AG08396 (cell line): Measurements from ENCODE around the gene EXOC7.
"Not testable (repeated sequence)": the region's sequence is repeated elsewhere in the genome, so short reads cannot be mapped to it uniquely, and the experiment has no call there.

ENCODE experiments used
- DNase-seq: peaks from one replicate; pipeline ENCODE4 v3.0.0; 2012; ENCODE audit warnings: low spot score, mixed read lengths

Gene EXOC7

DNA sequence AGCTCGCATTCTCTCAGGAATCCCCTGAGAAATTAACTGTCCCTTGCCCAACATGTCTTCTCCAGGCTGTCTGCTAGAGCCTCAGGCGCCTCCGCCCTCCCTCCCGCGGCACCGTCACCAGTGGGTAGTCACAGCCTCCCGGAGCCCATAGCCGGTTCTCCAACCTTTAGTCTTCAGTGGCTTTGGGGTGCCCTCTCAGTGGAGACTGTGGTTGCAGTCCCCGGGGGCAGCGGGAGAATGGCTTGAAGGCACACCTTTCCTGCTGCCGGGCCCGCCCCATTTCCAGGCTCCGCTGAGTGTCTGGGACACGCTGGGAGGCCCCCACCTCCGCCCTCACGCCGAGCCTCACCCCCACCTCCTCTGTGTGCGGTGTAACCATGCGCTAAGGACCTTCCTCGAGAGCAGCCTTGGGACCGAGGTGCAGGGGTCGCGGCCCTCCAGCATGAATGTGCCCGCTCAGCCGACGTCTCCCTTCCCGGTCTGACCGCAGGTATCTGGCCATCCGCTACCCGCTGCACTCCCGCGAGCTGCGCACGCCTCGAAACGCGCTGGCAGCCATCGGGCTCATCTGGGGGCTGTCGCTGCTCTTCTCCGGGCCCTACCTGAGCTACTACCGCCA lies 27.3 kb downstream of the EXOC7 start:
- DNase-seq: no peak

DNA sequence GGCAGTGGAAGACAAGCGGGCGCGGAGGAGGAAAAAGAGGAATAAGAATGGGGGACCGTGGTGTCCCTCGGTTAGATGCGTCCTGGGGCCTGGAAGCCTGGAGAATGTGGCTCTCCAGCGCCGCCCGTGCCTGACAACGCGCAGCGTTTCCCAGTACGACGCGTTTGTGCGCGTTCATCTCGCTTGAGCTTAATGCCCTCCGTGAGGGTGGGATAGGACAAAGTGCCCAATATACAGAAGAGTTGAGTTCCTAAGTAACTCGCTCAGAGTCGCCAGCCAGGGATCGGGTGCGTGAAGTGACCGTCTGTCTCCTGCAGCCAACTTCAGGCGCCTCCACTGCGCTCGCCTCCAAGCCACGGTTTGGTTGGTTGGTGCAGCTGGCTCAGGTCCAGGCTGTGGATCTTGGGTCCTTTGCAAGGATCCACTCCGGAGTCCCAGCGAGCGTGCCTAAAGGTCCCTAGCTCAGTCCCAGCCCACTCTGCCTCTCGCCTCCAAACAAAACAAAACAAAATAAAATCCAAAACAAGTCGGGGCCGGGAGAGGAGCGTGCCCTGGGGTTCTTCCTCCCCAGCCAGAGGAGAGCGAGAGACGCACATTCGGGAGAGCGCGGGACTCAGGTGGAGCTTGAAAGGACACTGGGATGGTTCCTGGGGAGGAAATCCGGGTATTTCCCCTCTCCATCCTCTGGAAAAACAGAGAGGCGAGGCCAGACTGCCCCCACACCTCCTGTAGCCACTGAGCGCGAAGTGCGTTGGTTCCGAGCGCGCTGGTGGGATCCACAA lies 28.0 kb downstream of the EXOC7 start:
- DNase-seq: no peak

DNA sequence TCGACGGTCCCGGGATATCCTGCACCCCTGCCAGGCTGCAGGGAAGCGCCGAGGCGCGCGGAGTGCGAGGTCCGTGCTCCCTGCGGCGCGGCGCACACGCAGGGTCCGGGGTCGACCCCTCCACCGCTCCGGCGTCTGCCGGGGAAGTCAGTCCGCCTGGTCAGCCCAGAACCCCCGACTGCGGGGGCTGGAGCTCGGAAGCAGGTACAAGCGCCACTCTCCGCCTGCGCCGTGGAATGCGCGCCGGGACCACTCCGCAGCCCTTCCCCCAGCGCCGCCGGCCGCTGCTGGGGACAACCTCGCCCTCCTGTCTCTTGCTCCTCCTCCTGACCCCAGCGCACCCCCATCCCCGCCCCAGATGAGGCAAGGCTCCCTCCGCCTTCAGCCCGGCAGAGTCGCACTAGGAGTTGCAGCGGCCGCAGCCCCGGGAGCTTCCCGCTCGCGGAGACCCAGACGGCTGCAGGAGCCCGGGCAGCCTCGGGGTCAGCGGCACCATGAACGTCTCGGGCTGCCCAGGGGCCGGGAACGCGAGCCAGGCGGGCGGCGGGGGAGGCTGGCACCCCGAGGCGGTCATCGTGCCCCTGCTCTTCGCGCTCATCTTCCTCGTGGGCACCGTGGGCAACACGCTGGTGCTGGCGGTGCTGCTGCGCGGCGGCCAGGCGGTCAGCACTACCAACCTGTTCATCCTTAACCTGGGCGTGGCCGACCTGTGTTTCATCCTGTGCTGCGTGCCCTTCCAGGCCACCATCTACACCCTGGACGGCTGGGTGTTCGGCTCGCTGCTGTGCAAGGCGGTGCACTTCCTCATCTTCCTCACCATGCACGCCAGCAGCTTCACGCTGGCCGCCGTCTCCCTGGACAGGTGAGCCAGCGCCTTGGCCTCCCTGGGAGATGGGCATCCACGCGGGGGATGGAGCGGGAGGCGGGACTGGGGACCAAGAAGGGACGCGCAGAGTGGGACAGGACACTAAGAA lies 28.9 kb downstream of the EXOC7 start, which contains the start of gene GALR2:
Gene GALR2 (plus strand): TSS at position 392 of the 974 bp plus-strand sequence. CDS start 103 bp downstream, at position 495.
- DNase-seq: no peak

DNA sequence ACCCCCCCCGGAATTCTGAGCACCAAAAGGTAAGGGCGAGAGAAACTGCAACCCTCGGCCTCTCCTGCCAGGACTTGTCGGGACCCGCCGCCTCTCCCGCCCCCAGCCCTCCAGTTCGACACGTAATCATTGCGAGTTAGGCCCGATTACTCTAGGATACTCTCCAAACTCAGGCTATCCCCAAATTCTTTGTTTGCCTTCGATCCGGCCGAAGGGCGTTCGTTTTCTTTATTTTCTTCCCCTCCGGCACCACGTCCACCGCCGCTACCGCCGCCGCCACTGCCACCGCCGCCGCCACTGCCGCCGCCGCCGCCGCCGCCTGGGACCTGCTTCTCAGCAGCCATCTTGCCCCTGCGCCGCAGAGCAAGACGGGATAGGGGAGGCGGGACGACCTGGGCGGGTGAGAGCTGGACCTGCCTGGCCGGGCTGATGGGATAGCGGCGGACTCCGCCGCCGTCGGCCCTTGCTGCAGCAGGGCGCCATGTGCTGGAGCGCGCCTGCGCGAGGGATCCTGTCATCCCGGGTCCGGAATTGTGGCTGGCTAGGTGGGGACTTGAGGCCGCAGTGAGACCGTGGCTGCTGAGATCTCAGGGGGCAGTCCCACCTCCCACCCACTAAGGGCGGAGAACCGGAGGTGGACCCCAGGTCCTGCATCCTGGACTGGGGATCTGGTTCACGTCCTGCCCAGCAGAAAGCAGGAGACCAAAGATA lies 31.3 kb downstream of the EXOC7 start, which contains the start of gene SRP68:
Gene SRP68 (minus strand): TSS at position 370 of the 711 bp plus-strand sequence. CDS start 26 bp downstream, at position 344.
- DNase-seq: peak; percentile 99

DNA sequence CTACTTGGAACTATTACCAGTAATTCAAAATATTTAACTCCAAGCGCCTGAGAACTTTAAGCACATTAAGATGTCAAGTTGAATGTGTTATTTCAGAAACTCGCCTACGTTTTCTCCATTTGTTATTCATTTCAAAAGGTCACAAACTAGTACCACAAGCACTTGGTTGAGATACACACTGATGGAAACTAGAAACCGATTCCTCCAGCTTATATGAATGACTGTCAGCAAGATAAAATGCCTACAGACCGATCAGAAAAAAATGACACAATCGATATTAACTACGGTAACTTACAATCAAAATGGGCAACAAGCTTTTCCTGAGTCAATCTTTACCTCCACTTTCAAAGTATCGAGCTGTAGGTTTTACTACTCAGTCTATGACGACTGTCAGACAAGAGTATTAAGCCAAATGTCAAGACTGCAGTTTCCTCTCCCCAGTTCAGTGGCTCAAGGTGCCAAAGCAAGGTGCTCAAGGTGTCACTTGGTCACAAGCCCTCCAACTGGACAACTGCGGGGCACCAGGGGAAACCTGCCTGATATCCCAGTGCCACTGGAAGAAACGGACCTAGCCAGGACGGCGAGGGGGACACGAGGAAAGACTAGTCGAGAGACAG lies 31.9 kb downstream of the EXOC7 start:
- DNase-seq: no peak

DNA sequence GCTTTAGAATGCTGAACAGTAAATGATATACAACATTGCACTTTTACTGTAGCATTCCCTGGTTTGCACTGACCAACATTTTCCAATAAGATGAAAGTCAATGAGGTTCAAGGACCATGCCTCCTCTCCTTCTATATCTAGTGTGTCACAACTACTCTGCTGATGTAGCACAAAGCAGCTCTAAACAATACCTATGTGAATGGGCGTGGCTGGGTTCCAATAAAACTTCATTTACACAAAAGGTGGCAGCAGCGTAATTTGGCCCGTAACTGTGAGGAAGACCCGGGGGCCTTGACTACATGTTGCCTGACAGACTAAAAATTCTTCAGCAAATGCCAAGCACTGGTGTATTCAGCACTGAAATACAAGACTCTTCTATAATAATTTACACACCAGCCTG lies 37.8 kb downstream of the EXOC7 start:
- no peak for DNase-seq

DNA sequence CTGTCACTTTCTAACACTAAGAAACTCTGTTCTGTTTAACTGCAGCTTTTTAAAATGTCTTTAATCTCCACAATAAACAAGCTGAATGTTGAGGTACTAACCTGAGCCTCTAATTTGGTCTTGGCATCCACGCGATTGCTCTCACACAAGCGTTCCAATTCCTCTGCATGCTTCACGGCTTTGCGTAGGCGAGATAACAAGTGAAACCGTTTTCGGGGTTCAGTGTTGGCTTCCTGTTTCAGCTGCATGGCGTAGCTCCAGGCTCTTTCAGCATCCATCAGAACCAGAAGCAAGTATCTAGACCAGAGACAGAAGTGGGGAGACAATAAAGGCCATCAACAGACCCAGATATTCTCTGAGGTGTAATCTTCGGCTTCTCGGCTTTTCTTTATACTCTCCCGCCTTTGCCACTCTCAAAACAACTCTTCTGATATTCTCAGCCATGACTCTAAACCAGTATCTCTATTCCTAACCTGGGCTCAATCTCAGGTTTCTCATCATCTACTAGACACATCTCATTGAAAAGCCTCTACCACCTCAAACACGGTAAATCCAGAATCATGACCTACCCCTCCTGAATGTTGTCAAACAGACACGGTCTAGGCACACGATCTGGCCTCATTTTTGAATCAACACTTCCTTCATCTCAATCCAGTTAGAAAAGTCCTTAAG lies 39.6 kb downstream of the EXOC7 start:
- DNase-seq: no peak

DNA sequence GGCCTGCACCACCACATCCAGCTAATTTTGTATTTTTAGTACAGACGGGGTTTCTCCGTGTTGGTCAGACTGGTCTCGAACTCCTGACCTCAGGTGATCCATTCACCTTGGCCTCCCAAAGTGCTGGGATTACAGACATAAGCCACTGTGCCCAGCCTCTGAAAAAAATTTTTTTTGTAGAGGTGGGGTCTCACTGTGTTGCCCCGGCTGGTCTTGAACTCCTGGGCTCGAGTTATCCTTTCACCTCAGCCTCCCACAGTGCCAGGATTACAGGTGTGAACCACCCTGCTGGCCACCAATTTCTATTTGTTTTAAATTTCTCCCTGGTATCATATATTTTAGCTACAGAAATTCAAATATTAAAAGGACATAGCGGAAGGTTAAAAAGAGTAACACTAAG lies 45.3 kb downstream of the EXOC7 start:
- not testable (repeated sequence) for DNase-seq

DNA sequence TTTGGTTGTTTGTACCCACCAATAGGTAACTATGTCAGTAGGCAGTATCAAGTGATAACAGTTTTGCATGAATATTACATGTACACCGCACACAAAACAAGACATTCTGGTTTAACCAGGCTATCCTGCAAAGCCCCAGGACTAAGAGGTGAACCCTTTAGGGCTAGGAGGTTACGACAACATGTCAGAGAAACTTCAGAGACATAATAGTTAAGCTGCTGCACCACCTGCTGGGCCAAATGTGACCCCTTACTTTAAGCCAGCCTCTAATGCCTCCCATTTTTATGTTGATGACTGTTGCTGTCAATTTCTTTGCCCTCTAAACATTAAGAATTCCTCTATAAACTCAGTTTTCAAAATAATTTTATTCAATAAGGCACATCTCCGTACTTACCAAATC lies 46.7 kb downstream of the EXOC7 start:
- no peak for DNase-seq

DNA sequence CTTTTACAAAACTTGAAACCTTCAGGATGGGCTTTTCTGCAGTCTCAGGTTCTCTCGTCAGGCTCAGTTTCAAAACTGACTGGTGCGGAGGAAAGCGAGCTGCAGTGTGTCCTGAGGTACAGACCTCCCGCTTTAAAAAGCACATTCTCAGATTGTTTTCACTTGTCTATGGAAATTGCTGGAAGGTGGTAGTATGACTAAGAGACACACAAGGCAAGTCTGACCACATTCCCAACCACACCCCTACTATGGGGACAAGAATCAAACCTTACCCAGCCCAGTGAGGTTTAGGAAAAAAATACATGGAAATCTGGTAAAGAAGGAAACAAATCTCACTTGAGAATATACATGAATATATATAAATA lies 49.5 kb downstream of the EXOC7 start:
- peak; percentile 52 for DNase-seq

DNA sequence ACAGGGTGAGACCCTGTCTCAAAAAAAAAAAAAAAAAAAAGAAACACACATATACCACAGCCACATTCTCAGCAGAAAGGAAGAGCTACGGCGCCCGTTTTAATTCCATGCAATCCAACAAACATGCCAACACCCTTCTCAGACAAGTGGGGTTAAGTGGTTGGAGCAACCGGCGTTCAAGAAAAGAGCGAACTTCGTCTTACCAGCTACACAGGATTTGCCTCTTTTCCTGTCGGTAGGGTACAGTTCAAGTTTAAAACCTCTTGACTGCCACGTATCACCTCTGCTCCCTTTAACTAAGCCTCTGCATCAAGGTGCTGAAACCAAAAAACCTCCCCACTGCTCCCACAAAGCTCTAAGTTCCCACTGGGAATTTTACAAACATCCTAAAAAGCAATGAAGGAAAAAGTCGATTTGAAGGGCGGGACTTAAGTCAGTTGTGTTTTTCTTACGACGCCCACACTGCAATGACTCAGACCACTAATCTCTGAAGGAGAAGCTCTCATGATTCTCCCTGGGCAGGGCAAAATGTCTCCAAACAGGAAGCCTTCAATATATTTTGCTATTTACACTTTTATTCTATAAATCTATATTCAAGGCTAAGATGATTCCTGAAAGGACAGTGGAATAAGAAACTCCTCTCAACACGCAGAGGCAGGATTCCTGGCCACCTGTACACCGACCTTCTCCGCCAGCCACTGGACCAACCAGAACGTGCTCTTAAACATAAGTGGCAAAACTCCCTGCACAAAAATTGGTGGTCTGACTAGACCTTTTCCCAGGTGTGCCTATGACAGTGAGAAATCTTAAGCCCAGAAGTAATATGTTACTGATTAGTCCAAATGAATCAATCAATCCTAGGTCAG lies 50.1 kb downstream of the EXOC7 start:
- peak; percentile 40 for DNase-seq

DNA sequence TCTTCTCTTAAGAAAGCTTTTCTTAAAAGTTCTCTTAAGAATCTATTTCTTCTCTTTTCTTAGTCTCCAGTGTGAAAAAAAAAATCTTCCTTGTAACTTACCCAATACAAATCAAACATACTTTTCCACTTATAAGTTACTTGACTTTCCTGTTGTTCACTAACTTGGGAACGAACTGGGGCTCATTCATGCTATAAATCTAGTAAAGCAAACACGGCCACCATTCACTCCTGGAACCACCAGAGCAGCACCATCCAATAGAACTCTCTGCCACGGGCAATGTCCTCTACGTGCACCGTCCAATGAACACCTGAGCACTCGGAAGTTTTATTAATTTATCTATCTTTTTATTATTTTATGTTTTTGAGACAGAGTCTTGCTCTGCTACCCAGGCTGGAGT lies 52.0 kb downstream of the EXOC7 start:
- no peak for DNase-seq

DNA sequence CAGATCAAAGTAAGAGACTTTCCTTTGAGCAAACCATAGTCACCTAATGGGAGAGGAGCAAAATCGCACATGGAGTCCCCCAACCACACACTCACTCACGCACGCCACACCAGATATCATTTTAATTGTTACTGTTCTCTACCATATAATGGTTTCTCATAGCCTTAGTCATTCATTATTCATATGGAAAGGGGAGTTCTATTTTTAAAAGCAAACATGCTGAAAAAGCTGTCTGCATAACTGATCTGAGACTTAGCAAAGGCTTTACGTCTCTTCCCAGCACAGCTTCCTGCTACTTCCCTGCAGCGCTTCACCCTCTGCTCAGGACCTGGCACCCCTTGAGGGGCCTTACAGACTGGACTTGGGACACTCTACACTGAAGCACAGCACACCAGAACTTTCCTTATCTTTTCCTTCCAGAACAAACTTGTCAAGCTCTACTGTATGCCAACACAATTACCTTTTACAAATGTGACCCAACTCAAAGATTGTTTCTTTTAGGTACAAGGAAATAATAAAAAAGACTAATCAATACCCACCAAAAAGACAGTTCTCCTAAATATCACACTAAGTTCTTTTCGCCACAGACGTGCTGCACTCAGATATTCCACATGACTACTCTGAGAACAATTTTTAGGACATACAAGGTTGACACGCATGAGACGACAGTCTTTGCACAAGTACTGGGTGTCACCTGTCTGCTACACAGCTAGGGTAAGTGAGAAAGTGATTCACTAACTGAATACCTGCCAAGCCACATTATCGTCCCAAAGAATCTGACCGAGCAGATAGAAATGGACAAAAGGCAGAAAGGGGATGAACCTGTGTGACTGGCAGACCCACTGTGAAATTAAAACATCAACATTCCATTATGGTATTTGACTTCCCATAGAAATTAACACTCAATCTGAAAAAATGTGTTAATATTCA lies 52.8 kb downstream of the EXOC7 start:
- DNase-seq: no peak

DNA sequence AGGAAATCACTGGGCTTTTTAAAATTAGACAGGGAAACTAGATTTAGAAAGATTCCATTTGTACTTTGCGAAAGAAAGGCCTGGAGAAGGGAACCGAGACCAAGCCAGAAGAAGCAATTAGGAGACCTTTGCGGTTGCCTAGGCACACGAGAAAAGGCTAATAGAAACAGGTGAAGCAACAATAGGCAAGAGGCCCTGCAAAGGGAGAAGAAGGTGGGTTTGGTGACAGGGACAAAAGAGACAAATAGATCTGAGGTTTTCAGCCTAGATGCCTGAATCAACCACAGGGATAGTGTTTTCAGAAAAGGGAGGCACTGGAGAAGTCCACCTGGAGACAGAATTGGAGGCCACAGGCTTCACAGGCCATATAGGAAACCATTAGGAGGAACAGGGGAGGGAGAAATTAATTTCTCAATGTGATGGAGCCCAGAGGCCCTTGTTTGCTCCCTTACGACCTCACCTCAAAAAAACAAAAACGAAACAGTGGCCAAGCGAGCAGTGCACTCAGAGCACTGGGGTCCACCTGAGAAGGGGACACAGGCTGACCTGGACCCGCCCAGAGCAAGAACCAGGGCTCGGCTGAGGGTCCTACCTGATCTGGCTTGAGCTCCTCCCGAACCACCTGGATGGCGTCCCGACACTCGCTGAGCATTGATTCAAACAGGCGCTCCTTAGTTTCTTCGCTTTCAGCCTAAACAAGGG lies 53.6 kb downstream of the EXOC7 start:
- no peak for DNase-seq

DNA sequence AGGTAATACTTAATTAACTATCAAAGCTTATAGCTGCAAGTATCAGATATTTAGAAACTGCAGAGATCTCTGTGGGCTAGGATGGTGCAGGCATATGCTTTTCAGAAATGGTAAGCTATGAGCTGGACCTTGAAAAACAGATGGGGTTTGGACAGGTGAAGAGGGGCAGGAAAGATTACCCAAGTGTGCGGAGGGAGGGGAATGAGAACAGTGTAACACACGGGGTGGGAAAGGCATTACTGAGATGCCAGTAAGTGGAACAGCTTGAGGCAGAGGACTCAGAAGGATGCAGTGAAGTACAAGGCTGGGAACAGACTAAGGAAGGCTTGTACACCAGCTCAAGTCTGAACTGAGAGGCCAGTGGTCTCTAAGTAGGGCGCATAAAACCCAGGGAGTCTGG lies 54.3 kb downstream of the EXOC7 start:
- DNase-seq: no peak

DNA sequence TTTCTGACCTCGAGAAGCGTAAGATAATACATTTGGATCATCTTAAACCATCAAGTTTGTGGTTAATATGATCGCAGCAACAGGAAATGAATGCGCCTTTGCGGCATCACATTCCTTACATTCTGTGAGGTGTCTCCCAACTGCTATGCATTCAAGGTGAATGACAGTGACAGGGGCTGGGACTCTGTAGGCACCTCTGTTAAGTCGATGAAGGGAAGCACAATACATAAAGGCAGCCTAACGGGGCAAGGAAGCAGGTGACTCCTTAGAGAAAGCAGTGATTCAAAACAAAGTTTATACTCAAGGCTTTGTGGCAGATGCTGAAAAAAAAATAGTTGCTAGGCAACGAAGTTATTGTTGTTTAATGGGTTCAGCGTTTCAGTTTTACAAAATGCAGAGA lies 54.9 kb downstream of the EXOC7 start:
- DNase-seq: no peak

DNA sequence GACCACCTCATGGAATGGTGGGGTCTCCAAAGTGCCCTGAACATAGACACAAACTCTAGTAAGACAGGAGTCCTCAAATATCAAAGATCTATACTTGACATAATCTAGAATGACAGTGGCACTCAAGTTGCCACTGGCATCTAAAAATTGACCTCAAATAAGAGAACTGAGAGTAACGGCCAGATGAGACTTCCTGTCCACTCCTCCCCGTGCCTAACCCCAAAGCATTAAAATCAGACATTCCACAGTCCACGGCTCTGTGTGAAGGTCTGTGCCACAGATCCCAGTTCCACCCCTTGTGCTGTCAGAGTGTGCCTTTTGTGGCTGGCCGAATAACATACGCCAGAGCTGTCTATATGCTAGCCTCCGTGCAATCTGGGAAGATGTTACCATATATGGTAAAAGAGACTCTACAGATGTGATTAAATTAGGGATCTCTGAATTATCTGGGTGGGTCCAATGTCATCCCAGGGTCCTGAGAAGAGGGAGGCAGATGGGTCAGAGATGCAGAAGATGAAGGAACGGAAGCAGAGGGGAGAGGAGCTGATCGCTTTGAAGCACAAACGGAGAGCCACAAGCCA lies 55.5 kb downstream of the EXOC7 start:
- no peak for DNase-seq

DNA sequence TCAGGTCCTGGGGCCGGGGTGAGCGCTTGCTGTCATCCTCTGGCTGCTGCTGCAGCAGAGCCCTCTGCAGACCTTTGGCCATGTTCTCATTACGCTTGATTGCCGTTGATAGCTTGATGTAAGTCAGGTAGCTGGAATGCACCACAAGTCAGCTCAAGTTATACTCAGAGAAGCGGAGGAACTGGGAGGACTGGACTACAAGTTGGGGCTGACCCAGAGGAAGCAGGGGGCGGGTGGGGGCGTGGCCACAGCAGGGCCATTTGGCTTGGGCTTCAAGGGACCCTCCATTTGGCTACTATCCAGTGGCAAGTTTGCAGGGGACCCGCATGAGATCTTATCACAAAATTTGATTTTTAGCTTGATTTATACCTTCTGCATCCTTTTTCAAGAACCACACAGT lies 57.5 kb downstream of the EXOC7 start:
- DNase-seq: no peak
